Fibroblast of lung (primary cell): Measurements from ENCODE around the gene SDK1. TPM values are rescaled to one million over a fixed set of nuclear protein-coding genes. Genes with fewer than 3 reads are reported as not detected.

Experiments used
- DNase-seq, 2 donors: peaks; one replicate each; pipeline versions ENCODE4 v3.0.0 to v3.0.0-alpha.2; 2010; ENCODE audit warnings: low read depth in 2 of 2
- H2AFZ ChIP-seq: 2 replicates; pipeline ENCODE4 v1.5.1; 2012; ENCODE audit warnings: low read length, control low read depth, inconsistent platforms
- H3K27ac ChIP-seq: 2 replicates; pipeline ENCODE4 v1.5.1; 2011; ENCODE audit warnings: low read length, control low read depth; ENCODE audit not compliant: insufficient read depth
- H3K27me3 ChIP-seq: 2 replicates; pipeline ENCODE4 v1.5.1; 2011; ENCODE audit warnings: mild to moderate bottlenecking, low read length; ENCODE audit not compliant: control insufficient read depth, insufficient read depth
- H3K36me3 ChIP-seq: 2 replicates; pipeline ENCODE4 v1.5.1; 2011; ENCODE audit warnings: low read length; ENCODE audit not compliant: control insufficient read depth, insufficient read depth
- H3K4me1 ChIP-seq: 2 replicates; pipeline ENCODE4 v1.5.1; 2011; ENCODE audit warnings: low read length; ENCODE audit not compliant: control insufficient read depth, insufficient read depth; ENCODE audit errors: extremely low read depth
- H3K4me2 ChIP-seq: 2 replicates; pipeline ENCODE4 v1.5.1; 2011; ENCODE audit warnings: low read length, control low read depth; ENCODE audit not compliant: insufficient read depth; ENCODE audit errors: extremely low read depth
- H3K4me3 ChIP-seq, 4 experiments: fragments of 200-600 bp in 1 of 4; sonication (generic) in 1 of 4; replicated peaks in 1 of 4; 2 replicates each; pipeline ENCODE4 v1.5.1; 2011 to 2016; ENCODE audit warnings: low read length in 4 of 4, low read depth in 3 of 4, mild to moderate bottlenecking in 3 of 4, control low read depth in 2 of 4, inconsistent platforms in 1 of 4, mixed read lengths in 1 of 4; ENCODE audit not compliant: insufficient read depth in 1 of 4; ENCODE audit errors: control extremely low read depth in 1 of 4
- H3K79me2 ChIP-seq: 2 replicates; pipeline ENCODE4 v1.5.1; 2012; ENCODE audit warnings: mild to moderate bottlenecking, low read length, inconsistent platforms; ENCODE audit not compliant: control insufficient read depth, insufficient read depth
- H3K9ac ChIP-seq: 2 replicates; pipeline ENCODE4 v1.5.1; 2011; ENCODE audit warnings: mild to moderate bottlenecking, low read length, control low read depth; ENCODE audit not compliant: insufficient read depth
- H3K9me3 ChIP-seq: 2 replicates; pipeline ENCODE4 v1.5.1; 2012; ENCODE audit warnings: low read depth, low read length; ENCODE audit not compliant: control insufficient read depth, insufficient read depth
- H4K20me1 ChIP-seq: 2 replicates; pipeline ENCODE4 v1.5.1; 2011; ENCODE audit warnings: low read length; ENCODE audit not compliant: control insufficient read depth, insufficient read depth; ENCODE audit errors: extremely low read depth
- EZH2 ChIP-seq: IDR thresholded peaks from 2 replicates; pipeline ENCODE4 v1.5.1; 2012; ENCODE audit warnings: low read length, control low read depth, mild to moderate bottlenecking; ENCODE audit errors: missing control alignments
- polyA plus RNA-seq, 2 donors: library from polyadenylated mRNA; depleted of rRNA in 1 of 2; stranded (reverse) in 1 of 2; unstranded in 1 of 2; fragments of >200 nt; gene quantifications; 2 replicates each; pipeline ENCODE4 v1.2.1, GENCODE V29; 2011 to 2012; ENCODE audit warnings: missing spikeins in 1 of 2
- total RNA-seq: library from RNA; depleted of rRNA; stranded (reverse); fragments of >200 nt; gene quantifications from 2 replicates; pipeline ENCODE4 v1.2.1, GENCODE V29; 2014
- TF ChIP-seq, protein P1 (sequence below), 2 donors: IDR thresholded peaks in 1 of 2; conservative IDR thresholded peaks in 1 of 2; 1 replicate in 1 of 2; 2 replicates in 1 of 2; pipeline ENCODE4 v1.5.1; 2011 to 2012; ENCODE audit warnings: low read length in 2 of 2, control low read depth in 1 of 2, inconsistent platforms in 1 of 2, low read depth in 1 of 2, mild to moderate bottlenecking in 1 of 2

SDK1 gene
- total and polyA plus RNA-seq, 2 donors (not counting 1 experiment from before 2014, with no cell fraction given), result 1.0 to 8.6 TPM

DNA sequence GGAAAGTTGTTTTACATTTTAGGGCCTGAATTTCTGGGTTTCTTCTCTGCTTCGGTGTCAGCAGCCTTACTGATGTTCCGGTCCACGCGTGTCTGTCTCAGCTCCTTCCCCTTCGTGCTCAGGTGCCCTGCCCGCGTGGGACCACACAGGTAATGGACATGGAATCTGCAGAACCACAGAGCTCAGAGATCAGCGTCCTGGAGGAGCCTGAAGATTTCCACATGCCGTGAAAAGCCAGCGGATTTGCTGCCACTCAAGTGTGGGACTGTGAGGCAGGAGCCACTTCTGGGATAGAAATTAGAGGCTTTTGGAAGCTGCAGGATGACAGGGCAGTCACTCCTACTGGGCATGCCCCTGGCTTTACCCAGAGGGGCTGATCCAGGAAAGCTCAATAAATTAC is 714.9 kb downstream of the SDK1 start:
- no peak for DNase-seq
- TF ChIP-seq EZH2, result no peak
- TF ChIP-seq, protein P1, sequence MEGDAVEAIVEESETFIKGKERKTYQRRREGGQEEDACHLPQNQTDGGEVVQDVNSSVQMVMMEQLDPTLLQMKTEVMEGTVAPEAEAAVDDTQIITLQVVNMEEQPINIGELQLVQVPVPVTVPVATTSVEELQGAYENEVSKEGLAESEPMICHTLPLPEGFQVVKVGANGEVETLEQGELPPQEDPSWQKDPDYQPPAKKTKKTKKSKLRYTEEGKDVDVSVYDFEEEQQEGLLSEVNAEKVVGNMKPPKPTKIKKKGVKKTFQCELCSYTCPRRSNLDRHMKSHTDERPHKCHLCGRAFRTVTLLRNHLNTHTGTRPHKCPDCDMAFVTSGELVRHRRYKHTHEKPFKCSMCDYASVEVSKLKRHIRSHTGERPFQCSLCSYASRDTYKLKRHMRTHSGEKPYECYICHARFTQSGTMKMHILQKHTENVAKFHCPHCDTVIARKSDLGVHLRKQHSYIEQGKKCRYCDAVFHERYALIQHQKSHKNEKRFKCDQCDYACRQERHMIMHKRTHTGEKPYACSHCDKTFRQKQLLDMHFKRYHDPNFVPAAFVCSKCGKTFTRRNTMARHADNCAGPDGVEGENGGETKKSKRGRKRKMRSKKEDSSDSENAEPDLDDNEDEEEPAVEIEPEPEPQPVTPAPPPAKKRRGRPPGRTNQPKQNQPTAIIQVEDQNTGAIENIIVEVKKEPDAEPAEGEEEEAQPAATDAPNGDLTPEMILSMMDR (conservative IDR thresholded peaks at IDR 0.05 in 1 of 2, IDR thresholded peaks at IDR 0.05 in 1 of 2; ENCODE audit: low read depth in 1 of 2, low read length in 2 of 2), result no peak
- no peaks in the 10 kb centered on the region for H3K36me3 ChIP-seq
- H3K4me1 ChIP-seq, result no peaks in the 10 kb centered on the region
- no peak overlapping the region for H2AFZ ChIP-seq
- no peak overlapping the region for H3K4me2 ChIP-seq
- H3K4me3 ChIP-seq, result no peak overlapping the region
- H3K9ac ChIP-seq, result no peak overlapping the region
- H4K20me1 ChIP-seq, result no peaks in the 10 kb centered on the region
- no peaks in the 10 kb centered on the region for H3K27me3 ChIP-seq
- no peaks in the 10 kb centered on the region for H3K9me3 ChIP-seq
- no peaks in the 10 kb centered on the region for H3K79me2 ChIP-seq
- no peak overlapping the region for H3K27ac ChIP-seq

DNA sequence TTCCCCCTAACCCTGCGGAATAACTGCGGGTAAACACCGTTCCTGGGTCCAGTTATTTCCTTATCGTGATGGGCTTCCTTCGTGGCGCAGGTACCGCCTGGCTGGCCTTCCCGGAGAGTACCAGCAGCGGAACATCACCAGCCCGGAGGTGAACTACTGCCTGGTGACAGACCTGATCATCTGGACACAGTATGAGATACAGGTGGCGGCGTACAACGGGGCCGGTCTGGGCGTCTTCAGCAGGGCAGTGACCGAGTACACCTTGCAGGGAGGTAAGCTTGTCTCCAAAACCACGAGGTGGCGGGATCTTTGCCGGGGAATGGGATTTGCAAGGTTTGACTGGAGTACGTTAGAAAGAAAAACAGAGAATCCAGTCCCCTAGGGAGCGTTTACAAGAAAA is 716.0 kb downstream of the SDK1 start:
- H3K27me3 ChIP-seq, result no peaks in the 10 kb centered on the region
- TF ChIP-seq, protein P1 (conservative IDR thresholded peaks at IDR 0.05 in 1 of 2, IDR thresholded peaks at IDR 0.05 in 1 of 2; ENCODE audit: low read depth in 1 of 2, low read length in 2 of 2), result no peak
- TF ChIP-seq EZH2, result no peak
- H3K4me3 ChIP-seq, result no peak overlapping the region
- no peak overlapping the region for H3K9ac ChIP-seq
- no peaks in the 10 kb centered on the region for H4K20me1 ChIP-seq
- no peaks in the 10 kb centered on the region for H3K9me3 ChIP-seq
- no peak overlapping the region for H3K27ac ChIP-seq
- H3K79me2 ChIP-seq, result no peaks in the 10 kb centered on the region
- H3K4me2 ChIP-seq, result no peak overlapping the region
- no peak overlapping the region for H2AFZ ChIP-seq
- H3K4me1 ChIP-seq, result no peaks in the 10 kb centered on the region
- H3K36me3 ChIP-seq, result no peaks in the 10 kb centered on the region
- no peak for DNase-seq

DNA sequence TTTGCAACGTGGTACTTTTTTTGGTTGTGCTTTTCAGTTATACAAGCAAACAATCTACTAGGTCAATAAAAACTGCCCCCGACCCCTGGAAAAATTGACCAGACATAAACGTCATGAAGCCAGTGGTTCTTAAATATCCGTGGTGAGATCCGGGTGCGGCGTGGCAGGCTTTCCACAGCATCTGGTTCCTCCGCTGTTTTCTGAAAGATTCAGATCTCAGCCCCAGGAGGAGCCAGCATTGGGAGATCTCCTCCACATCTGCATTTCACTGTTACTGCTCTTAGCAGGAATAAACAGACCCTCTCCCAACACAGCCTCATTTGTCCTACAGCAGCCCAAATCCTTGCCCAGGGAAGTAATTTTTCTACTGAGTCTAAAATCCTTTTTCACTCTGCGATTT is 716.7 kb downstream of the SDK1 start:
- Histone ChIP-seq H3K9ac (no peak overlapping the region), H3K4me1 (no peaks in the 10 kb centered on the region), H3K36me3 (no peaks in the 10 kb centered on the region), H3K4me2 (no peak overlapping the region), H3K9me3 (no peaks in the 10 kb centered on the region), H3K79me2 (no peaks in the 10 kb centered on the region), H3K27ac (no peak overlapping the region), H3K4me3 (no peak overlapping the region), H4K20me1 (no peaks in the 10 kb centered on the region), H3K27me3 (no peaks in the 10 kb centered on the region), H2AFZ (no peak overlapping the region)
- TF ChIP-seq, protein P1 (conservative IDR thresholded peaks at IDR 0.05 in 1 of 2, IDR thresholded peaks at IDR 0.05 in 1 of 2; ENCODE audit: low read depth in 1 of 2, low read length in 2 of 2), result no peak
- TF ChIP-seq EZH2, result no peak
- DNase-seq, result no peak
